Small intestine (tissue), 7 donors: ENCODE results near the gene CGB2. TPM values are rescaled to one million over a fixed set of nuclear protein-coding genes. Genes with fewer than 3 reads are reported as not detected.
"Not testable (repeated sequence)": the region's sequence is repeated elsewhere in the genome, so short reads cannot be mapped to it uniquely, and the experiment has no call there.

Experiments used
- DNase-seq, 2 donors: peaks; one replicate each; pipeline versions ENCODE4 v3.0.0 to v3.0.0-alpha.2; 2013
- FAIRE-seq: peaks from 2 replicates; lab custom pipeline; 2012; peaks lifted over from hg19 to GRCh38; lab: Jason Lieb, UNC
- H3K27ac ChIP-seq, 3 donors: one replicate each; pipeline ENCODE4 v1.5.1; 2013; ENCODE audit warnings: low read length in 2 of 3, mild to moderate bottlenecking in 2 of 3, control low read depth in 1 of 3, inconsistent platforms in 1 of 3, low read depth in 1 of 3, moderate library complexity in 1 of 3
- H3K27me3 ChIP-seq, 3 donors: one replicate each; pipeline ENCODE4 v1.6.1; 2013; ENCODE audit warnings: low read length in 3 of 3, inconsistent platforms in 1 of 3; ENCODE audit not compliant: control insufficient read depth in 3 of 3, insufficient read depth in 3 of 3
- H3K36me3 ChIP-seq, 3 donors: one replicate each; pipeline ENCODE4 v1.6.1; 2013; ENCODE audit warnings: low read length in 3 of 3, inconsistent platforms in 1 of 3, low read depth in 1 of 3, mild to moderate bottlenecking in 1 of 3, moderate library complexity in 1 of 3; ENCODE audit not compliant: control insufficient read depth in 3 of 3, insufficient read depth in 2 of 3
- H3K4me1 ChIP-seq, 3 donors: one replicate each; pipeline ENCODE4 v1.6.1; 2013; ENCODE audit warnings: low read length in 2 of 3, inconsistent platforms in 1 of 3, low read depth in 1 of 3, mild to moderate bottlenecking in 1 of 3, moderate library complexity in 1 of 3; ENCODE audit not compliant: control insufficient read depth in 3 of 3, insufficient read depth in 2 of 3
- H3K4me3 ChIP-seq, 3 donors: one replicate each; pipeline ENCODE4 v1.5.1; 2013; ENCODE audit warnings: low read length in 3 of 3, control low read depth in 1 of 3, inconsistent platforms in 1 of 3, low read depth in 1 of 3, mild to moderate bottlenecking in 1 of 3, moderate library complexity in 1 of 3
- H3K9me3 ChIP-seq, 2 donors: one replicate each; pipeline ENCODE4 v1.6.1; 2013; ENCODE audit warnings: low read depth in 1 of 2, low read length in 1 of 2; ENCODE audit not compliant: control insufficient read depth in 2 of 2, insufficient read depth in 1 of 2
- WGBS, 3 donors: extraction: QIAGEN DNeasy Blood & Tissue Kit; methylation state at CpG; one replicate each; pipeline ENCODE4 v1.1.7; 2013; 5-methylcytosine and 5-hydroxymethylcytosine counted together
- polyA plus RNA-seq, 4 donors: library from polyadenylated mRNA; stranded (reverse) in 3 of 4; unstranded in 1 of 4; fragments of 200-250 nt in 3 of 4; fragments of 120-200 nt in 1 of 4; gene quantifications; one replicate each; pipeline versions ENCODE4 v1.2.1 to v1.2.3, GENCODE V29; 2013
- donor health status: healthy with polysubstance abuse.
- donor health status: control.
- donor health status: control.
- donor health status: Bipolar disorder and iron deficiency.
- donor health status: healthy.

CGB2 gene
- polyA plus RNA-seq, 4 donors: not detected

GRCh38 chr19:49020931-49021895 is 10.5 kb upstream of the CGB2 start:
- no peak overlapping the region for H3K27ac ChIP-seq
- H3K4me1 ChIP-seq: peaks cover 0 to 11% (median 4%) of the 10 kb centered on the region in 3 donors
- WGBS, 3 donors: 15 to 32% (median 17%) methylated on average over 16 of the region's 16 CpGs
- no peak for FAIRE-seq
- peaks cover 0 to 7% (median 0%) of the 10 kb centered on the region in 3 donors for H3K36me3 ChIP-seq
- H3K9me3 ChIP-seq: no peaks in the 10 kb centered on the region
- H3K4me3 ChIP-seq: no peak overlapping the region
- H3K27me3 ChIP-seq: peaks cover 0 to 39% (median 0%) of the 10 kb centered on the region in 3 donors
- no peak for DNase-seq

GRCh38 chr19:49022116-49022515 is 9.6 kb upstream of the CGB2 start:
- Histone ChIP-seq H3K9me3 (no peaks in the 10 kb centered on the region), H3K27me3 (peaks cover 0 to 39% (median 0%) of the 10 kb centered on the region in 3 donors), H3K36me3 (peaks cover 0 to under 1% (median 0%) of the 10 kb centered on the region in 3 donors), H3K4me1 (peaks cover 0 to 11% (median 4%) of the 10 kb centered on the region in 3 donors), H3K4me3 (no peak overlapping the region), H3K27ac (no peak overlapping the region)
- FAIRE-seq (no peak), DNase-seq (no peak)
- 81 to 88% (median 86%) methylated on average over 9 of the region's 9 CpGs for WGBS, 3 donors

- peaks cover 0 to 29% (median 0%) of the 10 kb centered on the region in 3 donors for H3K27me3 ChIP-seq
- WGBS, 3 donors: 33 to 58% (median 40%) methylated on average over 8 to 13 of the region's 15 CpGs
- not testable (repeated sequence) for H3K27ac ChIP-seq, H3K36me3 ChIP-seq, H3K9me3 ChIP-seq, H3K4me3 ChIP-seq, H3K4me1 ChIP-seq, DNase-seq, FAIRE-seq
Measured at GRCh38 chr19:49024233-49024632, 7.5 kb upstream of the CGB2 start, which contains the start of gene CGB3. Gene CGB3, minus strand, starts transcription at chr19:49024333. Its CDS starts 362 bp downstream, at chr19:49023971.

GRCh38 chr19:49025088-49025487 is 6.6 kb upstream of the CGB2 start:
- WGBS, 3 donors: 67 to 87% (median 79%) methylated on average over 3 to 4 of the region's 6 CpGs

GRCh38 chr19:49025599-49025998 is 6.1 kb upstream of the CGB2 start:
- not testable (repeated sequence) for H3K27ac ChIP-seq, H3K36me3 ChIP-seq, H3K4me1 ChIP-seq, H3K4me3 ChIP-seq, DNase-seq, H3K9me3 ChIP-seq, FAIRE-seq
- peaks cover 0 to 16% (median 0%) of the 10 kb centered on the region in 3 donors for H3K27me3 ChIP-seq
- WGBS, 3 donors: 77 to 82% (median 78%) methylated on average over 17 to 23 of the region's 23 CpGs

More at GRCh38 chr19:49025088-49025487, 6.6 kb upstream of the CGB2 start:
- H3K4me3 ChIP-seq, H3K36me3 ChIP-seq, FAIRE-seq, H3K4me1 ChIP-seq, H3K27ac ChIP-seq, DNase-seq, H3K9me3 ChIP-seq: not testable (repeated sequence)
- H3K27me3 ChIP-seq: peaks cover 0 to 21% (median 0%) of the 10 kb centered on the region in 3 donors

- FAIRE-seq, H3K9me3 ChIP-seq, H3K27ac ChIP-seq, DNase-seq, H3K36me3 ChIP-seq, H3K27me3 ChIP-seq, H3K4me3 ChIP-seq, H3K4me1 ChIP-seq: not testable (repeated sequence)
- 64 to 74% (median 64%) methylated on average over 5 to 9 of the region's 9 CpGs for WGBS, 3 donors
Measured at GRCh38 chr19:49028686-49029085, 3.0 kb upstream of the CGB2 start.

GRCh38 chr19:49029749-49030148 is 1.9 kb upstream of the CGB2 start:
- not testable (repeated sequence) for H3K4me1 ChIP-seq, H3K27me3 ChIP-seq, H3K4me3 ChIP-seq, FAIRE-seq, H3K27ac ChIP-seq, DNase-seq, H3K36me3 ChIP-seq, H3K9me3 ChIP-seq
- WGBS, 3 donors: 83 to 90% (median 85%) methylated on average over 11 to 14 of the region's 14 CpGs

- not testable (repeated sequence) for H3K36me3 ChIP-seq, H3K27me3 ChIP-seq, H3K4me3 ChIP-seq, DNase-seq, H3K4me1 ChIP-seq, H3K9me3 ChIP-seq, H3K27ac ChIP-seq, FAIRE-seq
- 87 to 91% (median 90%) methylated on average over 2 to 5 of the region's 8 CpGs for WGBS, 3 donors
Measured at GRCh38 chr19:49030323-49030722, 1.4 kb upstream of the CGB2 start.
